Fibroblast of lung (primary cell): ENCODE results near the gene PTPN20. TPM values are rescaled to one million over a fixed set of nuclear protein-coding genes. Genes with fewer than 3 reads are reported as not detected.

Experiments
- DNase-seq, 2 donors: peaks; one replicate each; pipeline versions ENCODE4 v3.0.0 to v3.0.0-alpha.2; 2010; ENCODE audit warnings: low read depth in 2 of 2
- H2AFZ ChIP-seq: 2 replicates; pipeline ENCODE4 v1.5.1; 2012; ENCODE audit warnings: low read length, control low read depth, inconsistent platforms
- H3K27ac ChIP-seq: 2 replicates; pipeline ENCODE4 v1.5.1; 2011; ENCODE audit warnings: low read length, control low read depth; ENCODE audit not compliant: insufficient read depth
- H3K27me3 ChIP-seq: 2 replicates; pipeline ENCODE4 v1.5.1; 2011; ENCODE audit warnings: mild to moderate bottlenecking, low read length; ENCODE audit not compliant: control insufficient read depth, insufficient read depth
- H3K36me3 ChIP-seq: 2 replicates; pipeline ENCODE4 v1.5.1; 2011; ENCODE audit warnings: low read length; ENCODE audit not compliant: control insufficient read depth, insufficient read depth
- H3K4me1 ChIP-seq: 2 replicates; pipeline ENCODE4 v1.5.1; 2011; ENCODE audit warnings: low read length; ENCODE audit not compliant: control insufficient read depth, insufficient read depth; ENCODE audit errors: extremely low read depth
- H3K4me2 ChIP-seq: 2 replicates; pipeline ENCODE4 v1.5.1; 2011; ENCODE audit warnings: low read length, control low read depth; ENCODE audit not compliant: insufficient read depth; ENCODE audit errors: extremely low read depth
- H3K4me3 ChIP-seq, 4 experiments: fragments of 200-600 bp in 1 of 4; sonication (generic) in 1 of 4; replicated peaks in 1 of 4; 2 replicates each; pipeline ENCODE4 v1.5.1; 2011 to 2016; ENCODE audit warnings: low read length in 4 of 4, low read depth in 3 of 4, mild to moderate bottlenecking in 3 of 4, control low read depth in 2 of 4, inconsistent platforms in 1 of 4, mixed read lengths in 1 of 4; ENCODE audit not compliant: insufficient read depth in 1 of 4; ENCODE audit errors: control extremely low read depth in 1 of 4
- H3K79me2 ChIP-seq: 2 replicates; pipeline ENCODE4 v1.5.1; 2012; ENCODE audit warnings: mild to moderate bottlenecking, low read length, inconsistent platforms; ENCODE audit not compliant: control insufficient read depth, insufficient read depth
- H3K9ac ChIP-seq: 2 replicates; pipeline ENCODE4 v1.5.1; 2011; ENCODE audit warnings: mild to moderate bottlenecking, low read length, control low read depth; ENCODE audit not compliant: insufficient read depth
- H3K9me3 ChIP-seq: 2 replicates; pipeline ENCODE4 v1.5.1; 2012; ENCODE audit warnings: low read depth, low read length; ENCODE audit not compliant: control insufficient read depth, insufficient read depth
- H4K20me1 ChIP-seq: 2 replicates; pipeline ENCODE4 v1.5.1; 2011; ENCODE audit warnings: low read length; ENCODE audit not compliant: control insufficient read depth, insufficient read depth; ENCODE audit errors: extremely low read depth
- EZH2 ChIP-seq: IDR thresholded peaks from 2 replicates; pipeline ENCODE4 v1.5.1; 2012; ENCODE audit warnings: low read length, control low read depth, mild to moderate bottlenecking; ENCODE audit errors: missing control alignments
- polyA plus RNA-seq, 2 donors: library from polyadenylated mRNA; depleted of rRNA in 1 of 2; stranded (reverse) in 1 of 2; unstranded in 1 of 2; fragments of >200 nt; gene quantifications; 2 replicates each; pipeline ENCODE4 v1.2.1, GENCODE V29; 2011 to 2012; ENCODE audit warnings: missing spikeins in 1 of 2
- total RNA-seq: library from RNA; depleted of rRNA; stranded (reverse); fragments of >200 nt; gene quantifications from 2 replicates; pipeline ENCODE4 v1.2.1, GENCODE V29; 2014
- TF ChIP-seq, protein P1 (sequence below), 2 donors: IDR thresholded peaks in 1 of 2; conservative IDR thresholded peaks in 1 of 2; 1 replicate in 1 of 2; 2 replicates in 1 of 2; pipeline ENCODE4 v1.5.1; 2011 to 2012; ENCODE audit warnings: low read length in 2 of 2, control low read depth in 1 of 2, inconsistent platforms in 1 of 2, low read depth in 1 of 2, mild to moderate bottlenecking in 1 of 2

Gene PTPN20
- total and polyA plus RNA-seq, 2 donors (not counting 1 experiment from before 2014, with no cell fraction given): 0.23 to 0.33 TPM

DNA sequence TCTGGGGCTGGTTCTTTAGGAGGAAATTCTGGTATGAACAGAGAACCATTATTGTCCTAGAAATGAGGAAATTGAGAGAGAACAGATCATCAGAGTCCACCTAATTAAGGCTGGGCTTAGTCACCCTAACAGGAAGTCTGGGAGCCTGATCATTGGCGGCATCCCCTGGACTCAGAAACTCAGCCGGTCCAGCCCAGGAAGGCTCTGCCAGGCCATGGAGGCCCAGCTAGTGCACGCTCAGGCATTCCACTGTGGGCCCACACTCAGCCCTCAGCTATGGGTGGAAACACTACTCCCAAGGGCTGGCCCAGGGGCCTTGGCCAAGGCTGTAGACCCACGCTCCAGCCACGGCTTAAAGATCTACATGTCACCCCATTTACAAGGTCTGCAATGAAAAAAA is 109.2 kb downstream of the PTPN20 start:
- Histone ChIP-seq H3K27ac (no peak overlapping the region), H3K36me3 (no peaks in the 10 kb centered on the region), H3K4me2 (peak overlapping the region; percentile 32), H3K79me2 (no peaks in the 10 kb centered on the region), H2AFZ (no peak overlapping the region), H3K4me1 (no peaks in the 10 kb centered on the region), H3K4me3 (no peak overlapping the region), H3K27me3 (no peaks in the 10 kb centered on the region), H4K20me1 (no peaks in the 10 kb centered on the region), H3K9me3 (no peaks in the 10 kb centered on the region), H3K9ac (no peak overlapping the region)
- no peak for TF ChIP-seq EZH2
- TF ChIP-seq, protein P1, sequence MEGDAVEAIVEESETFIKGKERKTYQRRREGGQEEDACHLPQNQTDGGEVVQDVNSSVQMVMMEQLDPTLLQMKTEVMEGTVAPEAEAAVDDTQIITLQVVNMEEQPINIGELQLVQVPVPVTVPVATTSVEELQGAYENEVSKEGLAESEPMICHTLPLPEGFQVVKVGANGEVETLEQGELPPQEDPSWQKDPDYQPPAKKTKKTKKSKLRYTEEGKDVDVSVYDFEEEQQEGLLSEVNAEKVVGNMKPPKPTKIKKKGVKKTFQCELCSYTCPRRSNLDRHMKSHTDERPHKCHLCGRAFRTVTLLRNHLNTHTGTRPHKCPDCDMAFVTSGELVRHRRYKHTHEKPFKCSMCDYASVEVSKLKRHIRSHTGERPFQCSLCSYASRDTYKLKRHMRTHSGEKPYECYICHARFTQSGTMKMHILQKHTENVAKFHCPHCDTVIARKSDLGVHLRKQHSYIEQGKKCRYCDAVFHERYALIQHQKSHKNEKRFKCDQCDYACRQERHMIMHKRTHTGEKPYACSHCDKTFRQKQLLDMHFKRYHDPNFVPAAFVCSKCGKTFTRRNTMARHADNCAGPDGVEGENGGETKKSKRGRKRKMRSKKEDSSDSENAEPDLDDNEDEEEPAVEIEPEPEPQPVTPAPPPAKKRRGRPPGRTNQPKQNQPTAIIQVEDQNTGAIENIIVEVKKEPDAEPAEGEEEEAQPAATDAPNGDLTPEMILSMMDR (conservative IDR thresholded peaks at IDR 0.05 in 1 of 2, IDR thresholded peaks at IDR 0.05 in 1 of 2; ENCODE audit: low read depth in 1 of 2, low read length in 2 of 2): no peak
- peak in 1 of 2 donors; percentile 54 for DNase-seq

DNA sequence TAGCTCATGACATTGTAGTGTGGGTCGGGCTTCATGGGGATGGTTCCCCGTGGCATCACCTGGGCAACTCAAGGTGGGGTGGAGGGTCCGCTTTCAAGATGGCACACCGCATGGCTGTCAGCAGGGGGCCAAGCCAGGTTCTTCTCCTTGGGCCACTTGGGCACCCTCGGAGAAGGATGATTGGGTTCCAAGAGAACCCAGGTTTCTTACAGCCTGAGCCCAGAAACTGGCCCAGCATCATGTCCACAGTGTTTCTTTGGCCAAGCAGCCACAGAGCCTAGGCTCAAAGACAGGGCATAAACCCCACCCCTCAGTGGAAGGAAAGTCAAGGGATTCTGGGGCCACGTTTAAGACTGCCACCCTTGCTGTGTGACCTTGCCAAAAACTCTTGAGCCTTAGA is 110.6 kb downstream of the PTPN20 start:
- no peak for TF ChIP-seq EZH2
- TF ChIP-seq, protein P1 (conservative IDR thresholded peaks at IDR 0.05 in 1 of 2, IDR thresholded peaks at IDR 0.05 in 1 of 2; ENCODE audit: low read depth in 1 of 2, low read length in 2 of 2): peak in 1 of 2 donors; percentile 13
- no peak for DNase-seq
- no peaks in the 10 kb centered on the region for H3K4me1 ChIP-seq
- no peak overlapping the region for H2AFZ ChIP-seq
- no peaks in the 10 kb centered on the region for H4K20me1 ChIP-seq
- H3K4me3 ChIP-seq: no peak overlapping the region
- no peaks in the 10 kb centered on the region for H3K79me2 ChIP-seq
- H3K9me3 ChIP-seq: no peaks in the 10 kb centered on the region
- no peak overlapping the region for H3K27ac ChIP-seq
- H3K9ac ChIP-seq: no peak overlapping the region
- no peak overlapping the region for H3K4me2 ChIP-seq
- no peaks in the 10 kb centered on the region for H3K27me3 ChIP-seq
- no peaks in the 10 kb centered on the region for H3K36me3 ChIP-seq

DNA sequence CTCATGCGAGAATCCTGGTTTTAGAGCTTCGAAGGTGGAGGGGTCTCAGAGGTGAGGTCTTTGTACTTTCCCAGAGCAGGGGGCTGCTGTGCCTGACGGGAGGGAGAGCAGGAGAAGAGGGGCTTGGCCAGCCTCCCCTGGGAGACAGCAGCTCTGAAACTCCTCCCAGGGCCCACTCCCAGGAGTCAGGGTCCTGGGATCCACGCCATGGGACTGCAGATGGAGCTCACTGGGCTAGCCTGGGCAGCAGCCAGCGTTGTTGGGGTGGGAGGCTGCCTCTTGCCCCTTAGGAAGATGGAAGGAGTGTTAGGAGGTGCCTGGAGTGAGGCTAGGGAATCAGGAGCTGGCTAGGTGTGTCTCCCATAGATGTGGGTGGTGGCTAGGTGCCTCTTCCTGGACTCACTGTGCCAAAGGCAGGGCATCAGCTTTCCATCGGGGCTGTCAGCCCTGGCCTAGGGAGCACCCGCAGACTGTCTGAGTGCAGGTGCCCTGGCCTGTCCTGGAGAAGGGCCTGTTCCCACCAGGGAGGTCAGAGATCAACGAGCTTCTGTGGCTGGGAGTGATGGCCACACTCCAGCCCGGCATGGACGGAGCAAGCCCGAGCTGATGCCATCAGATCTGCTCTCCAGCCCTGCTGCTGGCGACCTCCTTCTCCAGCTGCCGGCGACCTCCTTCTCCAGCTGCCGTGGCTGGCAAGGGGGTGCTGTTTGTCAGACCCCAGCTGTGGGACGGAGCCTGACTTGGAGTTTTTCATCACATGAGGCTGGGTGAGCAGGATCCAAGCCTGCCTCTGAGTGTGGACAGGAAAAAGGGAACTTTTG is 111.3 kb downstream of the PTPN20 start:
- Histone ChIP-seq H3K79me2 (no peaks in the 10 kb centered on the region), H3K4me1 (no peaks in the 10 kb centered on the region), H2AFZ (no peak overlapping the region), H3K27me3 (no peaks in the 10 kb centered on the region), H3K4me2 (no peak overlapping the region), H3K4me3 (no peak overlapping the region), H3K9ac (no peak overlapping the region), H3K36me3 (no peaks in the 10 kb centered on the region), H3K9me3 (no peaks in the 10 kb centered on the region), H4K20me1 (no peaks in the 10 kb centered on the region), H3K27ac (no peak overlapping the region)
- DNase-seq: peak in 1 of 2 donors; percentile 6
- TF ChIP-seq, protein P1 (conservative IDR thresholded peaks at IDR 0.05 in 1 of 2, IDR thresholded peaks at IDR 0.05 in 1 of 2; ENCODE audit: low read depth in 1 of 2, low read length in 2 of 2): no peak
- TF ChIP-seq EZH2: no peak
